ENCODE results near the gene SEMA3A. TPM values are rescaled to one million over a fixed set of nuclear protein-coding genes. Genes with fewer than 3 reads are reported as not detected.

SEMA3A gene
- total RNA-seq, 3 donors from 2014 or later = 4.5 to 76.7 (median 9.7) TPM

GRCh38 chr7:84117304-84117703 is 77.3 kb downstream of the SEMA3A start:
- Histone ChIP-seq H3K4me1 (ENCODE audit: low read depth) (no peaks in the 10 kb centered on the region), H3K9me3 (no peaks in the 10 kb centered on the region), H3K36me3 (ENCODE audit: low read depth) (no peaks in the 10 kb centered on the region), H3K4me3 (no peak overlapping the region)
- no peak for TF ChIP-seq CTCF (IDR thresholded peaks at IDR 0.05)
- no peak for DNase-seq
- ATAC-seq = no peak
- intact Hi-C loops (cut with DNase I, micrococcal nuclease) = no loop called here

GRCh38 chr7:84113906-84114850 is 80.4 kb downstream of the SEMA3A start:
- H3K36me3 ChIP-seq (ENCODE audit: low read depth) = no peaks in the 10 kb centered on the region
- no peaks in the 10 kb centered on the region for H3K4me1 ChIP-seq (ENCODE audit: low read depth)
- DNase-seq (no peak), ATAC-seq (no peak)
- no peaks in the 10 kb centered on the region for H3K9me3 ChIP-seq
- no peak for TF ChIP-seq CTCF (IDR thresholded peaks at IDR 0.05)
- intact Hi-C loops (cut with DNase I, micrococcal nuclease) = no loop called here
- H3K4me3 ChIP-seq = no peak overlapping the region

- DNase-seq = no peak
- no peak for TF ChIP-seq CTCF (IDR thresholded peaks at IDR 0.05)
- intact Hi-C loops (cut with DNase I, micrococcal nuclease) = no loop called here
These were observed 81.3 kb downstream of the SEMA3A start for GRCh38 chr7:84113286-84113685.

GRCh38 chr7:84112771-84113170 is 81.8 kb downstream of the SEMA3A start:
- TF ChIP-seq CTCF (IDR thresholded peaks at IDR 0.05) = no peak
- H3K4me1 ChIP-seq (ENCODE audit: low read depth) = no peaks in the 10 kb centered on the region
- no peak for DNase-seq
- no peaks in the 10 kb centered on the region for H3K36me3 ChIP-seq (ENCODE audit: low read depth)
- intact Hi-C loops (cut with DNase I, micrococcal nuclease) = no loop called here
- H3K9me3 ChIP-seq = no peaks in the 10 kb centered on the region
- no peak for ATAC-seq
- no peak overlapping the region for H3K4me3 ChIP-seq

More at GRCh38 chr7:84113286-84113685, 81.3 kb downstream of the SEMA3A start:
- Histone ChIP-seq H3K36me3 (ENCODE audit: low read depth) (no peaks in the 10 kb centered on the region), H3K4me3 (no peak overlapping the region), H3K9me3 (no peaks in the 10 kb centered on the region), H3K4me1 (ENCODE audit: low read depth) (no peaks in the 10 kb centered on the region)
- ATAC-seq = no peak

GRCh38 chr7:84111842-84112241 is 82.7 kb downstream of the SEMA3A start:
- H3K36me3 ChIP-seq (ENCODE audit: low read depth) = no peaks in the 10 kb centered on the region
- no peak for TF ChIP-seq CTCF (IDR thresholded peaks at IDR 0.05)
- DNase-seq (no peak), ATAC-seq (no peak)
- no peak overlapping the region for H3K4me3 ChIP-seq
- no peaks in the 10 kb centered on the region for H3K9me3 ChIP-seq
- intact Hi-C loops (cut with DNase I, micrococcal nuclease) = no loop called here
- no peaks in the 10 kb centered on the region for H3K4me1 ChIP-seq (ENCODE audit: low read depth)

Data from mucosa of descending colon (tissue), 3 donors.